ENCODE data around the gene ZBTB7C. TPM values are rescaled to one million over a fixed set of nuclear protein-coding genes. Genes with fewer than 3 reads are reported as not detected.

Gene ZBTB7C
- total and polyA plus RNA-seq, 9 donors = 1.5 to 26.6 (median 15.7) TPM

DNA sequence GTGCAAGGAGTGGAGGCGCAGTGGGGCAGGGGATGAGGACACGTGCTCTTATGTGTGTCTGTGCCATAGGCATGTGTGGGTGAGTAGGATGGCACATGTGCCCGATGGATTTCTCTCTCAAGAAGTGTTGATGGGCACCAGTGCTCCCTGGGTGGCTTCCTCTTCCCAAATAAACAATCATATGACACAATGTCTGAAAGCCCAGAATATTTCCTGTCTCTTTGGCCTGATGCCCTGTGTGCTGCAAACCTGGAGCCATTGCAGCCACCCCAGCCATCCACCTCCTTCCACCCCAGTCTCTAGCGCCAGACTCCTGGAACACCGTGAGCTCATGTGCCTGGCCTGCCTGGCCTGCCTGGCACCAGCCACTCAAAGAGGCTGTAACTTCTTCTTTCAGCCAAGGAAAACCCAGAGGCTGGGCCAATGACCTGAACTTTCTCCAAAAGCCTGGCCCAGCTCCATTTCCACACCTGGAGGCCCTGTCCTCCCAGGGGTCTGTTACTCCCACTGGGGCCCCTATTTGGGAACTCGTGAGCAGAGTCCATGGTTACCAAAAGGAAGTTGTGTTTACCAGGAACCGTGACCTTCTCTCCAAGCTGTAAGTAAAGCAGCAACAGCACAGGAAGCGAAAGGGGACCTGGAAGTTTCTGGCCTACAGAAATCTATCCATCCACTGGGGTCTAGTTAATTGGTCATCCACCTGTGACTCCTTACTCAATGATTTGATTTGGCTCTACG lies 9.5 kb upstream of the ZBTB7C start:
- DNase-seq = no peak
- no peak overlapping the region for H3K4me3 ChIP-seq
- H3K36me3 ChIP-seq = no peaks in the 10 kb centered on the region
- H3K27ac ChIP-seq = no peak overlapping the region
- no peaks in the 10 kb centered on the region for H3K27me3 ChIP-seq
- intact Hi-C loops (cut with DNase I) = loop anchor here in 1 of 4 donors (10.0 kb wide), 1 partner anchor 254 kb away; no protein-coding TSS in a partner anchor
- no peak for TF ChIP-seq EP300 (IDR thresholded peaks at IDR 0.05)
- no peak for TF ChIP-seq POLR2A (IDR thresholded peaks at IDR 0.05)
- TF ChIP-seq, protein P1, sequence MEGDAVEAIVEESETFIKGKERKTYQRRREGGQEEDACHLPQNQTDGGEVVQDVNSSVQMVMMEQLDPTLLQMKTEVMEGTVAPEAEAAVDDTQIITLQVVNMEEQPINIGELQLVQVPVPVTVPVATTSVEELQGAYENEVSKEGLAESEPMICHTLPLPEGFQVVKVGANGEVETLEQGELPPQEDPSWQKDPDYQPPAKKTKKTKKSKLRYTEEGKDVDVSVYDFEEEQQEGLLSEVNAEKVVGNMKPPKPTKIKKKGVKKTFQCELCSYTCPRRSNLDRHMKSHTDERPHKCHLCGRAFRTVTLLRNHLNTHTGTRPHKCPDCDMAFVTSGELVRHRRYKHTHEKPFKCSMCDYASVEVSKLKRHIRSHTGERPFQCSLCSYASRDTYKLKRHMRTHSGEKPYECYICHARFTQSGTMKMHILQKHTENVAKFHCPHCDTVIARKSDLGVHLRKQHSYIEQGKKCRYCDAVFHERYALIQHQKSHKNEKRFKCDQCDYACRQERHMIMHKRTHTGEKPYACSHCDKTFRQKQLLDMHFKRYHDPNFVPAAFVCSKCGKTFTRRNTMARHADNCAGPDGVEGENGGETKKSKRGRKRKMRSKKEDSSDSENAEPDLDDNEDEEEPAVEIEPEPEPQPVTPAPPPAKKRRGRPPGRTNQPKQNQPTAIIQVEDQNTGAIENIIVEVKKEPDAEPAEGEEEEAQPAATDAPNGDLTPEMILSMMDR (IDR thresholded peaks at IDR 0.05) = no peak
- 62 to 77% (median 77%) methylated on average over 8 to 9 of the region's 9 CpGs for WGBS, 3 donors
- H3K9me3 ChIP-seq = no peaks in the 10 kb centered on the region
- no peaks in the 10 kb centered on the region for H3K4me1 ChIP-seq (ENCODE audit: insufficient read depth)

DNA sequence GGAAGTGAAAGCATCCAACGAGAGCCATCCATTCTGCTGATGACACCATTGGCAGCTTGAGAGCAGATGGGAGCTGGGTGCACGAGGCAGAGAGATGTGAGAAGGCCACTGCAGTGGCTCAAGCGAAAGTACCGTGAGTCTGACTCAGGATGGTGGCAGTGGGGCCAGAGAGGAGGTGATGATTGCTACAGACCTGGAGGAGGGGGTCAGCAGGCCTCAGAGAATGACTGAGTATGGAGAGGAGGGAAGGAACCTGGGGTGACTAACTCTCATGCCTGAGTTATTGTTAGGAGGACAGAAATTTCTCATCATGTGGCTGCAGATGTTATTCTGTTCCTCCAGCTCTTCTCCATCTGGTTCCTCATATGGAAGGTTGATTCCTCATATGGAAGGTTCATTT lies 8.8 kb upstream of the ZBTB7C start:
- Histone ChIP-seq H3K36me3 (no peaks in the 10 kb centered on the region), H3K4me1 (ENCODE audit: insufficient read depth) (no peaks in the 10 kb centered on the region), H3K9me3 (no peaks in the 10 kb centered on the region), H3K27ac (no peak overlapping the region), H3K4me3 (no peak overlapping the region), H3K27me3 (no peaks in the 10 kb centered on the region)
- no peak for DNase-seq
- 84 to 90% (median 89%) methylated on average over 4 of the region's 4 CpGs for WGBS, 3 donors
- TF ChIP-seq EP300 (IDR thresholded peaks at IDR 0.05) = no peak
- TF ChIP-seq, protein P1 (IDR thresholded peaks at IDR 0.05) = no peak
- TF ChIP-seq POLR2A (IDR thresholded peaks at IDR 0.05) = no peak
- intact Hi-C loops (cut with DNase I) = loop anchor here in 1 of 4 donors (10.0 kb wide), 1 partner anchor 253 kb away; no protein-coding TSS in a partner anchor

DNA sequence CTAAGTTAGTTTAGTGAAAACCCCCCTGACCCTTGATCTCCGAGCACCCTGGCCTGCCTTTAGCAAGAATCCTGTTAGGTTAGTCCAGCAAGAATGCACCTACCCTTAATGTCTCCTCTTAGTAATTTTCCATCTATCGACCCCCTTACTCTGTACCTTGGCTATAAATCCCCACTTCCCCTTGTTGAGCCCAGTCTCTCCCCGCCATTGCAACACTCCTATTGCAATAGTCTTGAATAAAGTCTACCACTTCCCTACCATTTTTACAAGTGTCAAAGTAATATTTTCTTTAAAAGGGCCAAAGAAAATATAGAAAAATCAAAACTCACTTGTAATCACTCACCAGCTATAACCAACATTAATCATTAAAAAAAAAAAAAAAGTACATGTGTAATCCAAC lies 4.2 kb upstream of the ZBTB7C start:
- intact Hi-C loops (cut with DNase I) = loop anchor here in 1 of 4 donors (10.0 kb wide), 1 partner anchor 249 kb away; no protein-coding TSS in a partner anchor
- no peak for DNase-seq
- Histone ChIP-seq H3K4me3 (no peak overlapping the region), H3K27me3 (no peaks in the 10 kb centered on the region), H3K27ac (no peak overlapping the region), H3K9me3 (no peaks in the 10 kb centered on the region), H3K4me1 (ENCODE audit: insufficient read depth) (no peaks in the 10 kb centered on the region), H3K36me3 (no peaks in the 10 kb centered on the region)
- 93 to 97% (median 94%) methylated on average over 3 of the region's 3 CpGs for WGBS, 3 donors
- TF ChIP-seq POLR2A (IDR thresholded peaks at IDR 0.05) (no peak), EP300 (IDR thresholded peaks at IDR 0.05) (no peak)
- TF ChIP-seq, protein P1 (IDR thresholded peaks at IDR 0.05) = no peak

DNA sequence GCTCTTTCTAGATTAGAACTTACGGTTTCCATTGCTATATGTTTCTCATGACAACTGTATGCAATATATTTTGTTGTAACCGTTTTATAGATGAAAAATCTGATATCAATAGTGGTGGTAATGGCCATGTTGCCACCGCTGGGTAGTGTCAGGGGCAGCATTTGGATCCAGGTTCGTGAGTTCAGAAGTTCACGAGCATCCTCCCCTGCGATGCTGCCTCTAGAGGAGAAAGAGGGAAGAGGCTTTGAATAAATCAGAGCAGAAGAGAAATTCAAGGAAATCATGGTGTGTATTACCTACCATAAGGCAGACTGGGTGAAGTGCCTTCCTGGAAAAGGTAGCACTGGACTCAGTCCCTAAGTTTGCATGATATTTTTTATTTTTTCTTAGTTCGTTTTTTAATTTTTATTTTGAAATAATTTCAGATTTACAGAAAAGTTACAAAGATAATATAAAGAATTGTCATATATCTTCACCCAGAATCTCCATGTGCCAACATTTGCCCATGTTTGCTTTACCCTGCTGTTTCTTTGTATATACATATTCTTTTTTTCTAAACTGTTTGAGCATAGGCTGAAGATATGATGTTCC lies 3.3 kb upstream of the ZBTB7C start:
- Histone ChIP-seq H3K27ac (no peak overlapping the region), H3K27me3 (no peaks in the 10 kb centered on the region), H3K9me3 (no peaks in the 10 kb centered on the region), H3K4me1 (ENCODE audit: insufficient read depth) (no peaks in the 10 kb centered on the region), H3K36me3 (no peaks in the 10 kb centered on the region), H3K4me3 (no peak overlapping the region)
- intact Hi-C loops (cut with DNase I) = loop anchor here in 1 of 4 donors (10.0 kb wide), 1 partner anchor 248 kb away; no protein-coding TSS in a partner anchor
- WGBS, 3 donors = 20 to 22% (median 22%) methylated on average over 7 of the region's 7 CpGs
- TF ChIP-seq, protein P1 (IDR thresholded peaks at IDR 0.05) = peak in 2 of 3 donors; percentile 20 to 53
- TF ChIP-seq POLR2A (IDR thresholded peaks at IDR 0.05) (no peak), EP300 (IDR thresholded peaks at IDR 0.05) (no peak)
- no peak for DNase-seq
